ENCODE data around the gene CIAO3.
A peak's percentile ranks its signal among the peaks of the same experiment; 100 is the strongest.

CIAO3 gene

GRCh38 chr16:723695-724094, 17.1 kb downstream of the CIAO3 start:
- no peak for DNase-seq (ENCODE audit: low read depth in 2 of 2)

GRCh38 chr16:722835-723633, 17.8 kb downstream of the CIAO3 start:
- no peak for DNase-seq (ENCODE audit: low read depth in 2 of 2)

- no peak for DNase-seq (ENCODE audit: low read depth in 2 of 2)
Measured at GRCh38 chr16:721765-722540, 18.8 kb downstream of the CIAO3 start.

DNA sequence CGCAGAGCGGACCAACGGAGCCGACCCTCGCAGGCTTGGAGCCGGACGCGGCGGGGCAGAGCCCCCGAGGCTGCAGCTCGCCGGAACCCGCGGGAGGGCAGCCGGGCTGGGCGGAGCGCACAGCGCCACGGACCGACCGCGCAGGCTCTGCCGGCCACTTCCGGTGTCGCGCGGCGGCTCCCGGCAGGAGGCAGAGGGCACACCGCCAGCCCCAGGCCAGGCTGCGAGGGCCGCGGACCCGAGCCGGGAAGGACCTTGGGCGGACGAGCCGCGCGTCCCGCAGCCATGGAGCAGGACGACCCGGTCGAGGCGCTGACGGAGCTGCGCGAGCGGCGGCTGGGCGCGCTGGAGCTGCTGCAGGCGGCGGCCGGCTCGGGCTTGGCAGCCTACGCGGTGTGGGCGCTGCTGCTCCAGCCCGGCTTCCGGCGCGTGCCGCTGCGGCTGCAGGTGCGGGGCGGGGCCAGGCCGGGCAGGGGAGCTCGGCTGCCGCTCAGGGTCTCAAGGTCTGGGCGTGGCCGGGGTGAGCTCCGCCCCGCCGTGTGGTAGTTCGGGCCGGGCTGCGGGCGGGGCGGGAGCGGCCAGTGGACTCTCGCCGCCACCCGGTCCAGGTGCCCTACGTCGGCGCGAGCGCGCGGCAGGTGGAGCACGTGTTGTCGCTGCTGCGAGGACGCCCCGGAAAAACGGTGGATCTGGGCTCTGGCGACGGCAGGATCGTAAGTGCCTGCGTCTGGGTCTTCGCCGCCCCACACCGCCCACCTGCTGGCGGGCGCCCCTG, 19.6 kb downstream of the CIAO3 start, which contains the start of gene ANTKMT:
ANTKMT (plus strand) TSS at position 157 of the 775 bp plus-strand sequence; CDS start at position 286, 129 bp downstream.
- peak; percentile 79 to 82 for DNase-seq (ENCODE audit: low read depth in 2 of 2)

DNA sequence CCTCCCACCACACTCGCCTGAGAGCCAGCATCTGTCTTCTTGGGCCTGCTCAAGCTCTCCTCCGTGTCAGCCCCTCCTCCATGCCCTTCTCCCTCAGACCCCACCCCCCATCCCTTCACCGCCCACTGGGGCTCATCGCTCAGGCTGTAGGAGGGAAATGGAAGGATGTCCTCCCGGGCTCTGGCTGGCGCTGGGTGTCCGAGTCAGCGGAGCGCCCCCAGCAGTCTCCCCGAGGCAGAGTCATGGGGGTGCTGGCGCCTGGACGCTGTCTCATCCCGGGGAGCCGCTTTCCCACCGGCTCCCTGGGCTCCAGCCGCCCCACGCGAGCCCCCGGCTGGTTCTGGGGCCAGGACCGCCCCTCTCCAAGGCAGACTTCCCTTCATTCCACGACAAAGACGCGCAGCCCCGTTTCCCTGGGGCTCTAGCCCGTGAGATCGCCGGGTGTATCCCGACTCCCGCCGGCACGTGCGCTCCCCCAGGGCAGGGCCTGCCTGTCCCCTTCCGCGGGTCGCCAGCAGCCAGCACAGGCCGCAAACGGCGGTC, 20.3 kb downstream of the CIAO3 start:
- peak in 1 of 2 donors; percentile 41 for DNase-seq (ENCODE audit: low read depth in 2 of 2)

DNA sequence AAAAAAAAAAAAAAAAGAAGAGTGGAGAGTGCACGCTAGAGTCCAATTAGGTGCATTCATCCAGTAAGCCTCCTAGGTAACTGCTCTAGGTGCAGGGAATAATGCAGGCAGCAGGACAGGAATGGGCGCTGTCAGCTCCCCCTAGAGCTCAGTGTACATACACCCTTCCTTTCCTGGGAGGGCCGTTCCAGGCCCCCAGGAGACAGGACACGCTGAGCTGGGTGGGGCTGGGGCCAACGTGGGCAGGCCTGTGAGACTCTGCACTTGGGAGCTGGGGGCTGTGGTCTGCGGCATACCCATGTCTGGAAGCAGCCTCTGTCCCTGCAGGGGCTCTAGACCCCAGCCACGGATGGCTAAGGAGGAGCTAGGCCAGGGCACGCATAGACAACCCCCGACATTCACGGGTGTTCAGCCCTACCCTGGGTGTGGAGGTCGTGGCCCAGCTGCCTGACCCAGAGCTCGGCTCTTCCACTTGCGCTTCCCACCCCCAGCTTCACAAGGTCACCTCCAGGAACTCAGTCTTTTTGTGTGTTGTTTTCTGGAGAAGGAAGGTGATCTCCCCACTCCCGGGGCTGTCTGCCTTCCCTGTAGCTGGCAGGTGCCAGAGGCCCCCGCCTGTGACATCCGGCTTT, 20.9 kb downstream of the CIAO3 start:
- DNase-seq (ENCODE audit: low read depth in 2 of 2): no peak

DNA sequence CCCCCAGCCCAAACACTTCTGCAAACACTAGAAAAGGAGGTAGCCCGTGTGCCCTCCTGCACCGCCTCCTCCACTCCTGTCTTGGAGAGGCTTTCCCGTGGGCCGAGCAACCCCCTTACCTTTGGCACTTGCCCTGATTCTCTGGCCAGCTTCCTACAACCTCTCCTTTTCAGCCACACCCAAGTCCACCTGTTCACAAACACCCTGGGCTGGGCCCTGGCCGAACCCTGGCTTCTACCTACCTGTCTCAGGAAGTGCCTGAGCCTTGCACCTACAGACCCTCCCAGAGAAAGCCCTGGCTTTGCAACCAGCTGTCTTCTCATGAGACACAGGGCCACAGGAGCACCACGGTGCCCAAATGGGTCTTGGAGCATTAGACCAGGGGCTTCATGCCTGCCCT, 21.9 kb downstream of the CIAO3 start:
- DNase-seq (ENCODE audit: low read depth in 2 of 2): no peak

GRCh38 chr16:718389-718788, 22.4 kb downstream of the CIAO3 start:
- DNase-seq (ENCODE audit: low read depth in 2 of 2): no peak

- no peak for DNase-seq (ENCODE audit: low read depth in 2 of 2)
Measured at GRCh38 chr16:717450-718245, 23.1 kb downstream of the CIAO3 start.

DNA sequence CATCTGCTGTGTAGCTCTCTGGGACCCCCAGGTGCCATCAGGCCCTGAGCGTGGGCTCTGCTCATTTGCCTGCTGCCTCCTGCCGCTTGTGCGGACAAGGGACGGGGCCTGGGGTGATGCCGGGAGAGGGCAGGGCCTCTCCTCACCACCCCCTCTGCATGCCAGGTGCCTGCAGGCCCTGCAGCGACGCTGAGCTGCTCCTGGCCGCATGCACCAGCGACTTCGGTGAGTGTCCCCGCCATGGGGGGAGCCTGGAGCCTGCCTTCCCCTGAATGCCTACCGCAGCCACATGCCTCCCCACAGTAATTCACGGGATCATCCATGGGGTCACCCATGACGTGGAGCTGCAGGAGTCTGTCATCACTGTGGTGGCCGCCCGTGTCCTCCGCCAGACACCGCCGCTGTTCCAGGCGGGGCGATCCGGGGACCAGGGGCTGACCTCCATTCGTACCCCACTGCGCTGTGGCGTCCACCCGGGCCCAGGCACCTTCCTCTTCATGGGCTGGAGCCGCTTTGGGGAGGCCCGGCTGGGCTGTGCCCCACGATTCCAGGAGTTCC, 23.9 kb downstream of the CIAO3 start:
- no peak for DNase-seq (ENCODE audit: low read depth in 2 of 2)

DNA sequence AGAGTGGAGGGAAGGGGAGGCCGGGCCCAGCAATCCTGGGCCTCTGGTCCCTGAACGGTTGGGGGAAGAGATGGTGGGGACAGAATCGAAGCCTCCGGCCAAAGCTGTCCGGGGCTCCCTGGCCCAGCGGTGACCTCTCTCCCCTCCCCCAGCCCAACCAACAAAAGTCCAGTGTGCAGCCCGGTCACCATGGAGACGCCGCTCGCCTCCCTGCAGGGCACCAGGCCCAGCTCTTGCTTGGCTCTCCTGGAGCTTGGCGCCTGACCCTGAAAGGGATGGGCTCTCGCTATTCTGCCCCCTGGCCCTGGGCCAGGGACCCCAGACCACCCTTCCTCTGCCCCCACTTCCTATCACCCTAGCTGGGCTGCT, 24.6 kb downstream of the CIAO3 start:
- no peak for DNase-seq (ENCODE audit: low read depth in 2 of 2)

- DNase-seq (ENCODE audit: low read depth in 2 of 2): no peak
Measured at GRCh38 chr16:715477-716199, 25.2 kb downstream of the CIAO3 start.

DNA sequence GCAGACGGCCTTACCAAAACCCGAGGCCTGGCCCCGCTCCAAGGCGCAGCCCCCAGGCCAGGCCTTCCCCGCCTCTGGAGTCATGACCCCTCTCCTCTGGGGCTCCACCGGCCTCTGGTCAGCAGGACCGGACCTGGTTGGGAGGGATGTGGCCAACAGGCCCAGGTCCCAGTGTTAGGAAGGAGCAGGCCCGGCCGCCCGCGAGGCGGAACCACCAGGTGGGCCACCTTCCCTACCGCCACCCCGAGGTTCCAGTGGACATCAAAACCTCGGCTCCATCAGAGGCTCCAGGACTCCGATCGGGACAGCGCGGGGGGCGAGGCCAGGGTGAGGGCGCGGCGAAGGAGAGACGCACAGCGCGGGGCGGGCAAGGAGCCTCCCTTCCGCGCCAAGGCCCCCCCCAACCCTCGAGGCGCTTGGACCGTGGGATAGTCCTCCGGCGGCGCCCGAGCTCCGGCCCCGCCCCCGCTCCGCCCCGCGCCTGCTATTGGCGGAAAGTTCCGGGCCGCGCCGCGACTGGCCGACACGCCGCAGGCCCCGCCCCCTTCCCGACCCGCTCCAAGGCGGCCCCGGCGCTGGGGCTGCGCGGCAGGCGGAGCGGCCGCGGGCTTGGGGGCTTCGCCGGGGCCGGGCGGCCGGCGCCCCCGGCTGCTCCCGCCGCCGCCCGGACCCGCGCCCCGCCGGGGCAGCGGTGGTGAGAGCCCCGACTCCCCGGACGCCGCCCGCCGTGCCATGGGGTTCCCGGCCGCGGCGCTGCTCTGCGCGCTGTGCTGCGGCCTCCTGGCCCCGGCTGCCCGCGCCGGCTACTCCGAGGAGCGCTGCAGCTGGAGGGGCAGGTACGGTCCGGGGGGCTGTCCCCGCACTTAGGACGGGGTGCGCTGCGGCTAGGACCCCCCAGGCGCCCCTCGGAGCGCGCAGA, 26.0 kb downstream of the CIAO3 start, which contains the start of gene METRN:
METRN (plus strand) TSS at position 561 of the 919 bp plus-strand sequence; CDS start at position 733, 172 bp downstream.
- peak; percentile 86 to 93 for DNase-seq (ENCODE audit: low read depth in 2 of 2)

- no peak for DNase-seq (ENCODE audit: low read depth in 2 of 2)
Measured at GRCh38 chr16:714079-714478, 26.7 kb downstream of the CIAO3 start.

DNA sequence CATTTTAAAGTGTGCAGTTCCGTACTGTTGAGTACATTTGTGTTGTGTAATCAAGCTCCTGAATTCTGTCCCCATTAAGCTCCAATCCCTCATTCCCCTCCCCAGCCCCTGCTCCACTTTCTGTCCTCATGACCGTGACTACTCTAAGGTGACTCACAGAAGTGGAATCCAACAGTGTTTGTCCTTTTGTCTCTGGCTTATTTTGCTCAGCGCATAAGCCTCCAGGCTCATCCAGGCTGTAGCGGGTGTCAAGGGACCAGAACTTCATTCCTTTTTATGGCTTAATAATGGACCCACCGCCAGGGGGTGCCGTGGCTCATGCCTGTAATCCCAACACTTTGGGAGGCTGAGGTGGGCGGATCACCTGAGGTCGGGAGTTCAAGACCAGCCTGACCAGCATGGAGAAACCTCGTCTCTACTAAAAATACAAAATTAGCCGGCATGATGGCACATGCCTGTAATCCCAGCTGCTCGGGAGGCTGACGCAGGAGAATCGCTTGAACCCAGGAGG, 28.0 kb downstream of the CIAO3 start:
- DNase-seq (ENCODE audit: low read depth in 2 of 2): peak in 1 of 2 donors; percentile 57

GRCh38 chr16:711548-712320, 29.1 kb downstream of the CIAO3 start:
- DNase-seq (ENCODE audit: low read depth in 2 of 2): peak; percentile 68 to 73

- no peak for DNase-seq (ENCODE audit: low read depth in 2 of 2)
Measured at GRCh38 chr16:711084-711483, 29.7 kb downstream of the CIAO3 start.

All from stimulated activated CD8-positive, alpha-beta memory T cell treated with anti-CD3 and anti-CD28 coated beads, Interleukin-15, amount 100 ng/mL, for 48 hours (primary cell).